K562 (cell line): ENCODE results near the gene RNF19B. TPM values are rescaled to one million over a fixed set of nuclear protein-coding genes. Genes with fewer than 3 reads are reported as not detected.
A peak's percentile ranks its signal among the peaks of the same experiment; 100 is the strongest.

Source experiments
- CCNT2 ChIP-seq: IDR thresholded peaks from 2 replicates; pipeline ENCODE4 v1.6.1; 2011; ENCODE audit warnings: borderline replicate concordance, low read depth, mild to moderate bottlenecking, moderate library complexity, mixed read lengths, low read length; ENCODE audit not compliant: insufficient read length; ENCODE audit errors: extremely low read depth
- FOXJ3 ChIP-seq: sonication (generic); formaldehyde crosslinking; IDR thresholded peaks from 2 replicates; pipeline ENCODE4 v1.4.0; 2020; ENCODE audit warnings: mild to moderate bottlenecking, missing genetic modification reagents
- FOXO4 ChIP-seq: fragments of 450-650 bp; formaldehyde crosslinking; IDR thresholded peaks from 2 replicates; pipeline ENCODE4 v1.4.0; 2020; ENCODE audit warnings: mild to moderate bottlenecking, moderate library complexity
- HNRNPH1 ChIP-seq: fragments of 200-400 bp; formaldehyde crosslinking; optimal IDR thresholded peaks from 2 replicates; pipeline ENCODE3; 2017; ENCODE audit warnings: low read depth, mild to moderate bottlenecking, low read length, moderate library complexity
- JUNB ChIP-seq: fragments of 450-650 bp; formaldehyde crosslinking; conservative IDR thresholded peaks from 2 replicates; pipeline ENCODE4 v1.4.0; 2020; ENCODE audit warnings: mild to moderate bottlenecking
- KDM1A ChIP-seq, 2 experiments: fragments of 450-650 bp; IDR thresholded peaks; 2 replicates each; pipeline ENCODE4 v1.6.1; 2016; ENCODE audit warnings: mild to moderate bottlenecking in 2 of 2
- MCM7 ChIP-seq, 2 experiments: fragments of 450-650 bp; IDR thresholded peaks; 2 replicates each; pipeline ENCODE4 v1.6.1; 2016 to 2018
- MTF1 ChIP-seq: fragments of 250-450 bp; sonication (Bioruptor Pico); IDR thresholded peaks from 2 replicates; pipeline ENCODE4 v1.9.0; 2021; ENCODE audit warnings: moderate library complexity, mild to moderate bottlenecking, inconsistent platforms, borderline replicate concordance
- RBM15 ChIP-seq: fragments of 200-400 bp; formaldehyde crosslinking; IDR thresholded peaks from 2 replicates; pipeline ENCODE4 v1.6.1; 2018; ENCODE audit warnings: mild to moderate bottlenecking, low read length, moderate library complexity; ENCODE audit not compliant: insufficient read depth
- SMARCB1 ChIP-seq: IDR thresholded peaks from 2 replicates; pipeline ENCODE4 v1.6.1; 2011; ENCODE audit warnings: improper control_type of control experiment, low read depth; ENCODE audit not compliant: insufficient read length
- STAG1 ChIP-seq: sonication (generic); formaldehyde crosslinking; IDR thresholded peaks from 2 replicates; pipeline ENCODE4 v1.5.0; 2020; ENCODE audit warnings: missing genetic modification reagents, borderline replicate concordance
- STAT5B ChIP-seq: fragments of 250-450 bp; sonication (Bioruptor Pico); IDR thresholded peaks from 2 replicates; pipeline ENCODE4 v1.8.0; 2021; ENCODE audit warnings: mild to moderate bottlenecking, inconsistent platforms
- TAF9B ChIP-seq: fragments of 450-650 bp; IDR thresholded peaks from 2 replicates; pipeline ENCODE4 v1.6.1; 2018; ENCODE audit warnings: mild to moderate bottlenecking; ENCODE audit not compliant: partially characterized antibody
- TAL1 ChIP-seq: fragments of 450-650 bp; IDR thresholded peaks from 2 replicates; pipeline ENCODE4 v1.6.1; 2016; ENCODE audit warnings: mild to moderate bottlenecking
- ZFP36 ChIP-seq: fragments of 150-350 bp; IDR thresholded peaks from 2 replicates; pipeline ENCODE4 v1.6.1; 2018; ENCODE audit warnings: low read length, low read depth; ENCODE audit not compliant: partially characterized antibody
- ZNF175 ChIP-seq: fragments of 200-800 bp; sonication (Bioruptor generic); IDR thresholded peaks from 2 replicates; pipeline ENCODE4 v1.6.1; 2016; ENCODE audit warnings: low read depth, mild to moderate bottlenecking, missing genetic modification characterization, missing compliant biosample characterization
- ZNF239 ChIP-seq: fragments of 250-450 bp; sonication (Bioruptor Pico); IDR thresholded peaks from 2 replicates; pipeline ENCODE4 v1.4.0; 2020; ENCODE audit warnings: mild to moderate bottlenecking
- ZNF311 ChIP-seq: fragments of 250-450 bp; sonication (Bioruptor Pico); IDR thresholded peaks from 2 replicates; pipeline ENCODE4 v1.4.0; 2020; ENCODE audit warnings: mild to moderate bottlenecking, moderate library complexity
- ZNF318 ChIP-seq, 2 experiments: fragments of 450-650 bp; IDR thresholded peaks; 2 replicates each; pipeline ENCODE4 v1.6.1; 2016; ENCODE audit warnings: mild to moderate bottlenecking in 2 of 2, borderline replicate concordance in 1 of 2, low read depth in 1 of 2, moderate library complexity in 1 of 2
- polyA plus RNA-seq, 8 experiments: library from polyadenylated mRNA; depleted of rRNA in 4 of 8; stranded (reverse) in 5 of 8; unstranded in 3 of 8; fragments of >200 nt; fragmentation: Nextera tagmentation in 2 of 8; fragmentation: Illumina TruSeq in 1 of 8; extraction: Ambion mirVana in 2 of 8; extraction: Trizol in 1 of 8; gene quantifications; 2 replicates each; pipeline versions ENCODE4 v1.2.1 to v1.2.3, GENCODE V29; 2011 to 2014; ENCODE audit warnings: inconsistent platforms in 1 of 8, missing spikeins in 1 of 8
- total RNA-seq, 7 experiments: library from RNA; depleted of rRNA in 6 of 7; stranded (reverse); fragments of >200 nt in 6 of 7; fragmentation: Illumina TruSeq in 2 of 7; extraction: Trizol in 2 of 7; gene quantifications; 2 replicates each; pipeline versions ENCODE4 v1.2.1 to v1.2.3, GENCODE V29; 2011 to 2021; ENCODE audit warnings: low replicate concordance in 1 of 7

The RNF19B gene
- total and polyA plus RNA-seq, 9 of the 15 experiments (the other 6 are each of a cell fraction or from before 2014, with no cell fraction given) = 2.6 to 14.9 (median 10.1) TPM

DNA sequence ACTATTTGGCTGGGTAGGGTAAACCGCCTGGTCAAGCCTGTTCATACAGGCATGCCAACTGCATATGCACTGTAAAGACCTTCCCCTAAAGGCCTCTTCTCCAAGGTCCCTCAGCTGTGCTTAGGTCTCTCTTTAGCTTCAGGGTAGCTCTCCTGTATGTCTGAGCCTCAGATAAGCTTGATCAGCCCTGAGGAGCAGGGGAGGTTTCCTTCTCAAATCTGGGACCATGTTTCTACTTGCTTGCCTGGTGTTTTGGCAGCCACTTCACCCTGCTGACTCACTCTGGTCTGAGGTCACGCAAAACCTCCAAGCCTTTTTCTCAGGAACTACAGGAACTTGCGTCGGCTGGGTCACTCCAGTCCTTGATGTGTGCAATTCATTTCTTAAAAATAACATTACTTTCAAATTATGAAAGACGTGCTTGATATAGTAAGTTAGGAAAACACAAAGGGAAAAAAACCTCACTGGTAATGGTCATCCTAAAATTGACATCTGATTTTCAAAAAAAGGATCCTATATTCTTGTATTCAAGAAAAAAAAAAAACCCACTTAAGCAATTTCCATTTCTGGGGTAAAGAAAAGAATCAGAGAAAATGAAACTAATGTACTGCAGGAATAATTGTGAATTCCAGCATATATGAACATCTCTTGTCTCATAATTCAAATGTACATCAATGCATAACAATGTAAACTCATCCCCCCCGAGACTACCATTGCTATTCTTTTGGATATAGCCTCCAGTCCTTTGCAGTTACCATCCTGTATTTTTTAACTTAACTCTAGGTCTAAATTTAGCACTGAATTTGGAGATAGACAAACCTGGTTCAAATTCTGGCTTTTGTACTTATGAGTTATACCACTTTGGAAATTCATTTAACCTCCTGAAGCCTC is 24.8 kb upstream of the RNF19B start (continued):
- TF ChIP-seq FOXO4 (CRISPR knock-in tag) (no peak), ZNF239 (no peak), STAT5B (CRISPR knock-in tag) (no peak), RBM15 (no peak), ZNF318 (IDR thresholded peaks at IDR 0.05; ENCODE audit: borderline replicate concordance in 1 of 2, low read depth in 1 of 2) (peak; percentile 21 to 36; a peak in 1 of 4 replicates), JUNB (CRISPR knock-in tag) (no peak), SMARCB1 (no peak), TAL1 (no peak), HNRNPH1 (no peak), CCNT2 (no peak), MTF1 (no peak), FOXJ3 (no peak), STAG1 (no peak), TAF9B (no peak), MCM7 (IDR thresholded peaks at IDR 0.05) (0 out of 4 replicates have a peak, but pooled peaks of 1 of the 2 experiments have one; percentile 19), ZFP36 (peak; percentile 43), ZNF175 (CRISPR knock-in tag) (0 out of 2 replicates have a peak, but pooled peaks have one; percentile 75), KDM1A (IDR thresholded peaks at IDR 0.05) (peak; percentile 83 to 88), ZNF311 (CRISPR knock-in tag) (no peak)
